DMS79 treated with DMSO at 0.1 percent for 48 hours (cell line): Measurements from ENCODE around the gene PHOX2A.
"Not testable (repeated sequence)": the region's sequence is repeated elsewhere in the genome, so short reads cannot be mapped to it uniquely, and the experiment has no call there.

Experiments used
- DNase-seq: peaks from one replicate; lab custom pipeline; 2025; lab: John Stamatoyannopoulos, UW

PHOX2A gene

GRCh38 chr11:72222106-72222891, 21.7 kb downstream of the PHOX2A start:
- peak; percentile 77 for DNase-seq

- no peak for DNase-seq
Measured at GRCh38 chr11:72221386-72222075, 22.4 kb downstream of the PHOX2A start.

- no peak for DNase-seq
Measured at GRCh38 chr11:72220696-72221363, 23.1 kb downstream of the PHOX2A start.

GRCh38 chr11:72218251-72218745, 25.7 kb downstream of the PHOX2A start:
- no peak for DNase-seq

GRCh38 chr11:72217841-72218240, 26.1 kb downstream of the PHOX2A start:
- no peak for DNase-seq

- no peak for DNase-seq
Measured at GRCh38 chr11:72216638-72217037, 27.3 kb downstream of the PHOX2A start, which contains the start of gene FOLR2. TSS of gene FOLR2 (plus strand) at chr11:72216794. CDS start at chr11:72218585, 1,791 bp downstream.

GRCh38 chr11:72209101-72209500, 34.9 kb downstream of the PHOX2A start:
- DNase-seq = no peak

- DNase-seq = no peak
Measured at GRCh38 chr11:72208281-72208680, 35.7 kb downstream of the PHOX2A start.

GRCh38 chr11:72206794-72207193, 37.2 kb downstream of the PHOX2A start:
- DNase-seq = not testable (repeated sequence)

- DNase-seq = no peak
Measured at GRCh38 chr11:72204886-72205285, 39.1 kb downstream of the PHOX2A start.

GRCh38 chr11:72203163-72203562, 40.8 kb downstream of the PHOX2A start:
- no peak for DNase-seq

- DNase-seq = no peak
Measured at GRCh38 chr11:72202571-72202970, 41.4 kb downstream of the PHOX2A start.

GRCh38 chr11:72201445-72201844, 42.5 kb downstream of the PHOX2A start:
- DNase-seq = not testable (repeated sequence)

- DNase-seq = no peak
Measured at GRCh38 chr11:72195518-72196270, 48.3 kb downstream of the PHOX2A start.

- DNase-seq = no peak
Measured at GRCh38 chr11:72191961-72192381, 52.0 kb downstream of the PHOX2A start, which contains the start of gene FOLR1. TSS of gene FOLR1 (plus strand) at chr11:72192140. CDS start at chr11:72192174, 34 bp downstream.

GRCh38 chr11:72190631-72191071, 53.3 kb downstream of the PHOX2A start:
- DNase-seq = no peak

- peak; percentile 54 for DNase-seq
Measured at GRCh38 chr11:72189455-72190250, 54.3 kb downstream of the PHOX2A start.
